Keratinocyte (primary cell): ENCODE data around the gene RASL12. TPM values are rescaled to one million over a fixed set of nuclear protein-coding genes. Genes with fewer than 3 reads are reported as not detected.

Source experiments
- DNase-seq: peaks from one replicate; pipeline ENCODE4 v3.0.0-alpha.2; 2011; ENCODE audit warnings: low read depth, missing footprints, low spot score
- FAIRE-seq: peaks from 2 replicates; lab custom pipeline; 2011; peaks lifted over from hg19 to GRCh38; lab: Jason Lieb, UNC
- H2AFZ ChIP-seq: 2 replicates; pipeline ENCODE4 v1.6.0; 2012; ENCODE audit warnings: low read length, control low read depth, inconsistent platforms; ENCODE audit not compliant: control insufficient read depth
- H3K27ac ChIP-seq: 2 replicates; pipeline ENCODE4 v1.5.1; 2011; ENCODE audit warnings: low read length; ENCODE audit not compliant: control insufficient read depth, insufficient read depth
- H3K27me3 ChIP-seq: 3 replicates; pipeline ENCODE4 v1.6.0; 2011; ENCODE audit warnings: low read length; ENCODE audit not compliant: control insufficient read depth, insufficient read depth; ENCODE audit errors: extremely low read depth
- H3K36me3 ChIP-seq, 2 experiments: 2 replicates in 1 of 2; 3 replicates in 1 of 2; pipeline ENCODE4 v1.5.1; 2011; ENCODE audit warnings: low read length in 2 of 2, mild to moderate bottlenecking in 1 of 2; ENCODE audit not compliant: control insufficient read depth in 2 of 2, insufficient read depth in 2 of 2; ENCODE audit errors: extremely low read depth in 1 of 2
- H3K4me1 ChIP-seq: 3 replicates; pipeline ENCODE4 v1.5.1; 2011; ENCODE audit warnings: low read length; ENCODE audit not compliant: control insufficient read depth, insufficient read depth; ENCODE audit errors: extremely low read depth
- H3K4me2 ChIP-seq: 3 replicates; pipeline ENCODE4 v1.6.0; 2011; ENCODE audit warnings: low read depth, low read length; ENCODE audit not compliant: control insufficient read depth, insufficient read depth; ENCODE audit errors: extremely low read depth
- H3K4me3 ChIP-seq, 3 experiments: fragments of 200-600 bp in 1 of 3; sonication (generic) in 1 of 3; 2 replicates in 2 of 3; 3 replicates in 1 of 3; pipeline ENCODE4 v1.5.1; 2011 to 2016; ENCODE audit warnings: low read length in 3 of 3, mild to moderate bottlenecking in 3 of 3, control low read depth in 2 of 3, inconsistent platforms in 1 of 3, low read depth in 1 of 3, mixed read lengths in 1 of 3, mixed run types in 1 of 3, moderate library complexity in 1 of 3; ENCODE audit not compliant: control insufficient read depth in 2 of 3, insufficient read depth in 2 of 3; ENCODE audit errors: extremely low read depth in 1 of 3
- H3K79me2 ChIP-seq: 2 replicates; pipeline ENCODE4 v1.6.0; 2012; ENCODE audit warnings: low read length; ENCODE audit not compliant: control insufficient read depth, insufficient read depth
- H3K9ac ChIP-seq: 3 replicates; pipeline ENCODE4 v1.6.0; 2011; ENCODE audit warnings: low read length; ENCODE audit not compliant: control insufficient read depth, insufficient read depth; ENCODE audit errors: extremely low read depth
- H3K9me1 ChIP-seq: 3 replicates; pipeline ENCODE4 v1.6.0; 2011; ENCODE audit warnings: low read length; ENCODE audit not compliant: control insufficient read depth, insufficient read depth; ENCODE audit errors: extremely low read depth
- H3K9me3 ChIP-seq: 2 replicates; pipeline ENCODE4 v1.5.1; 2012; ENCODE audit warnings: low read depth, low read length; ENCODE audit not compliant: control insufficient read depth
- H4K20me1 ChIP-seq: 3 replicates; pipeline ENCODE4 v1.6.0; 2011; ENCODE audit warnings: low read length; ENCODE audit not compliant: control insufficient read depth, insufficient read depth; ENCODE audit errors: extremely low read depth
- EZH2 ChIP-seq: IDR thresholded peaks from one replicate; pipeline ENCODE4 v1.6.1; 2012; ENCODE audit warnings: inconsistent platforms, mild to moderate bottlenecking, low read length, moderate library complexity
- dilution Hi-C: fragments of 300-500 bp; cut with MboI; formaldehyde crosslinking; loops from one replicate; pipeline ENCODE4 v1.7.0; 2020; ENCODE audit warnings: low sequenced_read_pairs; ENCODE audit not compliant: extremely low pct_ligation_motif_present
- polyA plus RNA-seq, 5 experiments: library from polyadenylated mRNA; depleted of rRNA in 3 of 5; stranded (reverse) in 3 of 5; stranded (forward) in 1 of 5; unstranded in 1 of 5; fragments of >200 nt; gene quantifications; 1 replicate in 1 of 5; 2 replicates in 3 of 5; 3 replicates in 1 of 5; pipeline versions ENCODE4 v1.2.1 to v1.2.3, GENCODE V29; 2011 to 2012; ENCODE audit warnings: missing spikeins in 2 of 5, low read depth in 1 of 5, low replicate concordance in 1 of 5
- TF ChIP-seq, protein P1 (sequence below), 3 experiments: IDR thresholded peaks in 1 of 3; conservative IDR thresholded peaks in 1 of 3; optimal IDR thresholded peaks in 1 of 3; 2 replicates in 2 of 3; 3 replicates in 1 of 3; pipeline versions ENCODE3 to v1.5.1; 2011; ENCODE audit warnings: low read length in 3 of 3, mild to moderate bottlenecking in 3 of 3, moderate library complexity in 2 of 3, control low read depth in 1 of 3, inconsistent platforms in 1 of 3; ENCODE audit not compliant: insufficient read depth in 2 of 3; ENCODE audit errors: extremely low read depth in 1 of 3

RASL12 gene
- polyA plus RNA-seq, 1 donor (not counting 4 experiments of a cell fraction or from before 2014, with no cell fraction given): not detected

GRCh38 chr15:65083262-65083701 lies 15.5 kb upstream of the RASL12 start:
- Histone ChIP-seq H3K27me3 (peaks cover 20% of the 10 kb centered on the region), H3K4me1 (peaks cover 4% of the 10 kb centered on the region), H3K27ac (no peak overlapping the region), H4K20me1 (peaks cover 3% of the 10 kb centered on the region), H3K9me3 (no peaks in the 10 kb centered on the region), H2AFZ (no peak overlapping the region), H3K4me3 (no peak overlapping the region), H3K9ac (no peak overlapping the region), H3K9me1 (no peaks in the 10 kb centered on the region), H3K36me3 (no peaks in the 10 kb centered on the region), H3K4me2 (no peak overlapping the region), H3K79me2 (no peaks in the 10 kb centered on the region)
- dilution Hi-C loops: no loop called here
- DNase-seq (no peak), FAIRE-seq (no peak)
- TF ChIP-seq EZH2: no peak
- TF ChIP-seq, protein P1, sequence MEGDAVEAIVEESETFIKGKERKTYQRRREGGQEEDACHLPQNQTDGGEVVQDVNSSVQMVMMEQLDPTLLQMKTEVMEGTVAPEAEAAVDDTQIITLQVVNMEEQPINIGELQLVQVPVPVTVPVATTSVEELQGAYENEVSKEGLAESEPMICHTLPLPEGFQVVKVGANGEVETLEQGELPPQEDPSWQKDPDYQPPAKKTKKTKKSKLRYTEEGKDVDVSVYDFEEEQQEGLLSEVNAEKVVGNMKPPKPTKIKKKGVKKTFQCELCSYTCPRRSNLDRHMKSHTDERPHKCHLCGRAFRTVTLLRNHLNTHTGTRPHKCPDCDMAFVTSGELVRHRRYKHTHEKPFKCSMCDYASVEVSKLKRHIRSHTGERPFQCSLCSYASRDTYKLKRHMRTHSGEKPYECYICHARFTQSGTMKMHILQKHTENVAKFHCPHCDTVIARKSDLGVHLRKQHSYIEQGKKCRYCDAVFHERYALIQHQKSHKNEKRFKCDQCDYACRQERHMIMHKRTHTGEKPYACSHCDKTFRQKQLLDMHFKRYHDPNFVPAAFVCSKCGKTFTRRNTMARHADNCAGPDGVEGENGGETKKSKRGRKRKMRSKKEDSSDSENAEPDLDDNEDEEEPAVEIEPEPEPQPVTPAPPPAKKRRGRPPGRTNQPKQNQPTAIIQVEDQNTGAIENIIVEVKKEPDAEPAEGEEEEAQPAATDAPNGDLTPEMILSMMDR (optimal IDR thresholded peaks at IDR 0.05 in 1 of 3, IDR thresholded peaks at IDR 0.05 in 1 of 3, conservative IDR thresholded peaks at IDR 0.05 in 1 of 3; ENCODE audit: extremely low read depth in 1 of 3, insufficient read depth in 2 of 3, low read length in 3 of 3): no peak

GRCh38 chr15:65082303-65082953 lies 14.6 kb upstream of the RASL12 start:
- Histone ChIP-seq H3K4me3 (no peak overlapping the region), H3K27me3 (peaks cover 28% of the 10 kb centered on the region), H4K20me1 (peaks cover 3% of the 10 kb centered on the region), H3K4me2 (no peak overlapping the region), H2AFZ (peak overlapping the region; percentile 18), H3K36me3 (no peaks in the 10 kb centered on the region), H3K9me3 (no peaks in the 10 kb centered on the region), H3K79me2 (no peaks in the 10 kb centered on the region), H3K9ac (no peak overlapping the region), H3K4me1 (peaks cover 4% of the 10 kb centered on the region), H3K27ac (no peak overlapping the region), H3K9me1 (no peaks in the 10 kb centered on the region)
- DNase-seq: no peak
- dilution Hi-C loops: no loop called here
- no peak for FAIRE-seq
- TF ChIP-seq, protein P1 (optimal IDR thresholded peaks at IDR 0.05 in 1 of 3, IDR thresholded peaks at IDR 0.05 in 1 of 3, conservative IDR thresholded peaks at IDR 0.05 in 1 of 3; ENCODE audit: extremely low read depth in 1 of 3, insufficient read depth in 2 of 3, low read length in 3 of 3): no peak
- no peak for TF ChIP-seq EZH2
